B cell (primary cell): ENCODE data around the gene RBM22. TPM values are rescaled to one million over a fixed set of nuclear protein-coding genes. Genes with fewer than 3 reads are reported as not detected.

Experiments
- ATAC-seq: fragments of 200-7000 bp; cut with Tn5 transposase; one replicate; pipeline ENCODE4 v1.10.0; 2021; ENCODE audit warnings: low read depth, mild to moderate bottlenecking, moderate number of reproducible peaks, moderate library complexity
- CTCF ChIA-PET: fragments of 350-600 bp; sonication (Branson Sonifier 250); formaldehyde crosslinking; loops from one replicate; lab custom pipeline; 2021; ENCODE audit warnings: antibody characterized with exemption, inconsistent platforms; lab: Charles Lee
- POLR2A ChIA-PET: fragments of 350-600 bp; sonication (Branson Sonifier 250); formaldehyde crosslinking; loops from one replicate; lab custom pipeline; 2021; ENCODE audit warnings: antibody characterized with exemption; lab: Charles Lee
- DNase-seq: peaks from one replicate; pipeline ENCODE4 v3.0.0; 2013
- H2AFZ ChIP-seq: 2 replicates; pipeline ENCODE4 v1.6.1; 2012; ENCODE audit warnings: mild to moderate bottlenecking, low read depth, low read length; ENCODE audit not compliant: insufficient read depth, poor library complexity, severe bottlenecking
- H3K27ac ChIP-seq, 2 donors: 1 replicate in 1 of 2; 2 replicates in 1 of 2; pipeline ENCODE4 v1.5.1; 2012 to 2013; ENCODE audit warnings: low read length in 2 of 2, mild to moderate bottlenecking in 2 of 2, moderate library complexity in 1 of 2
- H3K27me3 ChIP-seq, 4 experiments: fragments of 200-600 bp in 1 of 4; sonication (generic) in 1 of 4; replicated peaks in 1 of 4; 1 replicate in 2 of 4; 2 replicates in 2 of 4; pipeline versions ENCODE4 v1.6.1 to v1.7.0; 2013 to 2016; ENCODE audit warnings: low read length in 3 of 4, mild to moderate bottlenecking in 2 of 4, mixed read lengths in 1 of 4, moderate library complexity in 1 of 4; ENCODE audit not compliant: insufficient read depth in 4 of 4, control insufficient read depth in 3 of 4; ENCODE audit errors: control extremely low read depth in 1 of 4
- H3K36me3 ChIP-seq, 2 experiments: replicated peaks in 1 of 2; 1 replicate in 1 of 2; 2 replicates in 1 of 2; pipeline versions ENCODE4 v1.6.1 to v1.7.1; 2013; ENCODE audit warnings: low read length in 1 of 2; ENCODE audit not compliant: insufficient read depth in 2 of 2, control insufficient read depth in 1 of 2; ENCODE audit errors: control extremely low read depth in 1 of 2, extremely low read depth in 1 of 2
- H3K4me1 ChIP-seq, 2 donors: fragments of 200-600 bp in 1 of 2; sonication (generic) in 1 of 2; 1 replicate in 1 of 2; 2 replicates in 1 of 2; pipeline versions ENCODE4 v1.5.1 to v1.6.1; 2013 to 2017; ENCODE audit warnings: low read length in 2 of 2; ENCODE audit not compliant: control insufficient read depth in 2 of 2, insufficient read depth in 2 of 2
- H3K4me2 ChIP-seq: replicated peaks from 2 replicates; pipeline ENCODE3; 2012; ENCODE audit warnings: mild to moderate bottlenecking, low read depth, low read length; ENCODE audit not compliant: poor library complexity, severe bottlenecking
- H3K4me3 ChIP-seq, 5 experiments: fragments of 200-600 bp in 1 of 5; sonication (generic) in 1 of 5; 1 replicate in 3 of 5; 2 replicates in 2 of 5; pipeline versions ENCODE4 v1.5.1 to v1.7.0; 2011 to 2016; ENCODE audit warnings: low read length in 4 of 5, mild to moderate bottlenecking in 4 of 5, low read depth in 2 of 5, control low read depth in 1 of 5, moderate library complexity in 1 of 5; ENCODE audit not compliant: insufficient read depth in 1 of 5; ENCODE audit errors: control extremely low read depth in 1 of 5, extremely low read depth in 1 of 5
- H3K79me2 ChIP-seq: fragments of 200-600 bp; sonication (generic); one replicate; pipeline ENCODE4 v1.6.0; 2016; ENCODE audit warnings: low read length; ENCODE audit not compliant: control insufficient read depth, insufficient read depth
- H3K9ac ChIP-seq: fragments of 200-600 bp; sonication (generic); 2 replicates; pipeline ENCODE4 v1.6.1; 2017; ENCODE audit warnings: mild to moderate bottlenecking, low read length, moderate library complexity
- H3K9me3 ChIP-seq, 3 donors: one replicate each; pipeline versions ENCODE4 v1.6.1 to v1.7.1; 2013; ENCODE audit warnings: low read length in 2 of 3; ENCODE audit not compliant: control insufficient read depth in 2 of 3, insufficient read depth in 1 of 3; ENCODE audit errors: control extremely low read depth in 1 of 3
- H4K20me1 ChIP-seq: 2 replicates; pipeline ENCODE4 v1.6.0; 2012; ENCODE audit warnings: mild to moderate bottlenecking, low read length; ENCODE audit not compliant: insufficient read depth, control insufficient read depth, poor library complexity, severe bottlenecking
- H3K27ac Mint-ChIP-seq: one replicate; pipeline ENCODE4 v1.8.0; 2021; ENCODE audit warnings: mixed read lengths
- H3K27me3 Mint-ChIP-seq: one replicate; pipeline ENCODE4 v1.8.0; 2021; ENCODE audit warnings: mixed read lengths
- H3K4me1 Mint-ChIP-seq: one replicate; pipeline ENCODE4 v1.8.0; 2021; ENCODE audit warnings: mixed read lengths
- H3K4me3 Mint-ChIP-seq: one replicate; pipeline ENCODE4 v1.8.0; 2021; ENCODE audit warnings: mixed read lengths
- H3K9me3 Mint-ChIP-seq: one replicate; pipeline ENCODE4 v1.8.0; 2022; ENCODE audit warnings: mixed read lengths; ENCODE audit not compliant: insufficient read depth
- EZH2 ChIP-seq: IDR thresholded peaks from 2 replicates; pipeline ENCODE4 v1.6.1; 2012; ENCODE audit warnings: borderline replicate concordance, low read depth, mild to moderate bottlenecking, moderate library complexity, low read length; ENCODE audit not compliant: insufficient read depth, poor library complexity, severe bottlenecking
- WGBS: methylation state at CpG from one replicate; pipeline ENCODE4 v1.1.5; 2013; ENCODE audit warnings: missing lambda C conversion rate; ENCODE audit not compliant: insufficient coverage; 5-methylcytosine and 5-hydroxymethylcytosine counted together
- intact Hi-C: fragments of 100-400 bp; cut with micrococcal nuclease; formaldehyde crosslinking; loops from one replicate; pipeline ENCODE4 v1.10.0; 2022
- polyA plus RNA-seq: library from polyadenylated mRNA; depleted of rRNA; stranded (reverse); fragments of >200 nt; gene quantifications from 2 replicates; pipeline ENCODE4 v1.2.3, GENCODE V29; 2012
- total RNA-seq, 2 donors: library from RNA; stranded (reverse); fragments of 120-200 nt in 1 of 2; gene quantifications; 1 replicate in 1 of 2; 2 replicates in 1 of 2; pipeline versions ENCODE4 v1.2.3 to v1.2.4, GENCODE V29; 2013 to 2022
- TF ChIP-seq, protein P1 (sequence below): fragments of 200-600 bp; IDR thresholded peaks from one replicate; pipeline ENCODE4 v1.8.0; 2022; ENCODE audit warnings: antibody characterized with exemption, mild to moderate bottlenecking

Gene RBM22
- total and polyA plus RNA-seq, 2 donors (not counting 1 experiment from before 2014, with no cell fraction given), result 70.6 to 89.4 TPM

DNA sequence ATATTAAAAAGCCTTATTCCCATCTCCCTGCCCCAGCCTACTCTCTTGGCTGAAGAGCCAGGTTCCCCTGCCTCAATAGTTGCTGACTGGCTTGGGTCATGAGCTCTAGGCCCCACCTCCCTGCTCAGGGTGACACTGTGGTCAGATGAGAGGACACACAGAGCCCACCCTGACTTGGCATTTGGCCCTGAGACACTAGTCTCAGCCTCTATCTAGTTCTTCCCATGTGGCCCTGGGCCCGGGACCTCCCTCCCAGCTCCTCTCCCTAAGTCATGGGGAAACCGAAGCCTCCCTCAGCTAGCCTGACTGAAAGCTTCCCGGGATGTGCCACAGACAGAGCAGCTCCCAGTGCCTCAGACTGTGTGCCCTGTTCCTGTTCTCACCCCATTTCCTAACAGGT lies 45.6 kb downstream of the RBM22 start:
- H3K9me3 Mint-ChIP-seq, result no peaks in the 10 kb centered on the region
- CTCF ChIA-PET, result interaction anchor here (0.8 to 6.1 kb wide), 7 partner anchors 29 to 194 kb away, joined by 3 to 110 read pairs (median 5); partner anchors contain the start of genes IRGM and RBM22
- intact Hi-C loops, result no loop called here

DNA sequence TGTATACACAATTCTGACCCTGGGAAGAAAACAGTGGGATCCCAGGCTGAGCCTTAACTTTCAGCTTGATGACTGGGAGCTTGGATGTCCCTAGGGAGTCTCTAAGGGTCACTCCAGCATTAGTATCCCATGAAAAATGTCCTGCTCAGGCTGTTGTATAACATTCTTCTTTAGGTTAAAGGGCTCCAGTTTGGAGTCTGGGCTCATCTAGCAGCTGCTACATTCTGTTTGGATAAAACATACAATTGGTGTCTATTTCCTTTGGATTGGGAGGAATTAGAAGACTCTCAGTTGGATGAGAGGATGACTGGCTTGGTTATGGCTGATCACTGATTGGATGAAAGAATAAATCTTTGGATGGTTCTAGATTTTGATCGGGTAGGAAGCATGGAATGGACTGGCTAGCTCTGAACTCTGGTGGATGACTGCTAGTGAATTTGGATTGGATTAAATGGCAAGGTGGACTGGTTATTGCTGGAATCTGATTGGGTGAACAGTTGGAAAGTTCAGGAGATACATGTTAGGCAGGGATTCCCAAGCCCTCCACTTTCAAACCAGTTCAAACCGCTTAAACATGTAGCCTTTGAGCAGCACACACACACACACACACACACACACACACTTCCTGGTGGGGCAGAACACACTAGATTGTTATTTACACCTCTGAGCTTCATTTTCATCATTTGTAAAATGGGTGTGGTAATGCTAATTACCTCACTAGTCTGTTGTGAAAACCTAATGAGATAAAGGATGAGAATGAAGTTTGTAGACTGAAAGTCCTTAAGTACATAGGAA lies 46.9 kb downstream of the RBM22 start:
- peaks cover 21% of the 10 kb centered on the region for H3K4me1 Mint-ChIP-seq
- H3K27ac Mint-ChIP-seq, result no peak overlapping the region
- peak; percentile 28 for DNase-seq
- H3K79me2 ChIP-seq, result no peaks in the 10 kb centered on the region
- ChIA-PET CTCF (interaction anchor here (1.3 to 6.1 kb wide), 3 partner anchors 27 to 195 kb away, joined by 4 to 110 read pairs (median 7); no protein-coding TSS in a partner anchor), POLR2A (no interaction called here)
- no peaks in the 10 kb centered on the region for H3K9me3 ChIP-seq
- H4K20me1 ChIP-seq, result no peaks in the 10 kb centered on the region
- H2AFZ ChIP-seq, result no peak overlapping the region
- H3K36me3 ChIP-seq, result peaks cover 0 to 12% of the 10 kb centered on the region in 2 experiments
- H3K27me3 Mint-ChIP-seq, result peaks cover 3% of the 10 kb centered on the region
- H3K4me2 ChIP-seq, result no peak overlapping the region
- no peak overlapping the region for H3K4me3 Mint-ChIP-seq
- H3K9me3 Mint-ChIP-seq, result no peaks in the 10 kb centered on the region
- TF ChIP-seq, protein P1, sequence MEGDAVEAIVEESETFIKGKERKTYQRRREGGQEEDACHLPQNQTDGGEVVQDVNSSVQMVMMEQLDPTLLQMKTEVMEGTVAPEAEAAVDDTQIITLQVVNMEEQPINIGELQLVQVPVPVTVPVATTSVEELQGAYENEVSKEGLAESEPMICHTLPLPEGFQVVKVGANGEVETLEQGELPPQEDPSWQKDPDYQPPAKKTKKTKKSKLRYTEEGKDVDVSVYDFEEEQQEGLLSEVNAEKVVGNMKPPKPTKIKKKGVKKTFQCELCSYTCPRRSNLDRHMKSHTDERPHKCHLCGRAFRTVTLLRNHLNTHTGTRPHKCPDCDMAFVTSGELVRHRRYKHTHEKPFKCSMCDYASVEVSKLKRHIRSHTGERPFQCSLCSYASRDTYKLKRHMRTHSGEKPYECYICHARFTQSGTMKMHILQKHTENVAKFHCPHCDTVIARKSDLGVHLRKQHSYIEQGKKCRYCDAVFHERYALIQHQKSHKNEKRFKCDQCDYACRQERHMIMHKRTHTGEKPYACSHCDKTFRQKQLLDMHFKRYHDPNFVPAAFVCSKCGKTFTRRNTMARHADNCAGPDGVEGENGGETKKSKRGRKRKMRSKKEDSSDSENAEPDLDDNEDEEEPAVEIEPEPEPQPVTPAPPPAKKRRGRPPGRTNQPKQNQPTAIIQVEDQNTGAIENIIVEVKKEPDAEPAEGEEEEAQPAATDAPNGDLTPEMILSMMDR, result no peak
- TF ChIP-seq EZH2, result no peak
- H3K27me3 ChIP-seq, result no peaks in the 10 kb centered on the region
- H3K9ac ChIP-seq, result no peak overlapping the region
- peaks cover 10 to 15% of the 10 kb centered on the region in 2 donors for H3K4me1 ChIP-seq
- no peak for ATAC-seq
- intact Hi-C loops, result no loop called here
- H3K4me3 ChIP-seq, result no peak overlapping the region
- H3K27ac ChIP-seq, result no peak overlapping the region
- 100% methylated on average over 1 of the region's 2 CpGs for WGBS

More for the DNA sequence above, 45.6 kb downstream of the RBM22 start:
- no peaks in the 10 kb centered on the region for H3K79me2 ChIP-seq
- no peaks in the 10 kb centered on the region for H3K9me3 ChIP-seq
- Mint-ChIP-seq H3K4me3 (no peak overlapping the region), H3K27me3 (peaks cover 3% of the 10 kb centered on the region), H3K4me1 (peaks cover 21% of the 10 kb centered on the region), H3K27ac (no peak overlapping the region)
- H3K36me3 ChIP-seq, result peaks cover 0 to under 1% of the 10 kb centered on the region in 2 experiments
- whole genome bisulfite sequencing, result 100% methylated on average over 2 of the region's 3 CpGs
- H3K9ac ChIP-seq, result no peak overlapping the region
- no peak overlapping the region for H3K27ac ChIP-seq
- H3K27me3 ChIP-seq, result no peaks in the 10 kb centered on the region
- DNase-seq (no peak), ATAC-seq (no peak)
- peaks cover 10 to 15% of the 10 kb centered on the region in 2 donors for H3K4me1 ChIP-seq
- POLR2A ChIA-PET, result no interaction called here
- TF ChIP-seq, protein P1, result no peak
- no peak for TF ChIP-seq EZH2
- H3K4me2 ChIP-seq, result no peak overlapping the region
- H2AFZ ChIP-seq, result no peak overlapping the region
- no peak overlapping the region for H3K4me3 ChIP-seq
- H4K20me1 ChIP-seq, result no peaks in the 10 kb centered on the region
